Activated CD8-positive, alpha-beta memory T cell treated with anti-CD3 and anti-CD28 coated beads, Interleukin-2, amount 50 U/mL, for 4 hours (primary cell): Measurements from ENCODE around the gene GALNT18.

ENCODE experiments used
- DNase-seq: peaks from one replicate; pipeline ENCODE4 v3.0.0-alpha.2; 2020

GALNT18 gene

DNA sequence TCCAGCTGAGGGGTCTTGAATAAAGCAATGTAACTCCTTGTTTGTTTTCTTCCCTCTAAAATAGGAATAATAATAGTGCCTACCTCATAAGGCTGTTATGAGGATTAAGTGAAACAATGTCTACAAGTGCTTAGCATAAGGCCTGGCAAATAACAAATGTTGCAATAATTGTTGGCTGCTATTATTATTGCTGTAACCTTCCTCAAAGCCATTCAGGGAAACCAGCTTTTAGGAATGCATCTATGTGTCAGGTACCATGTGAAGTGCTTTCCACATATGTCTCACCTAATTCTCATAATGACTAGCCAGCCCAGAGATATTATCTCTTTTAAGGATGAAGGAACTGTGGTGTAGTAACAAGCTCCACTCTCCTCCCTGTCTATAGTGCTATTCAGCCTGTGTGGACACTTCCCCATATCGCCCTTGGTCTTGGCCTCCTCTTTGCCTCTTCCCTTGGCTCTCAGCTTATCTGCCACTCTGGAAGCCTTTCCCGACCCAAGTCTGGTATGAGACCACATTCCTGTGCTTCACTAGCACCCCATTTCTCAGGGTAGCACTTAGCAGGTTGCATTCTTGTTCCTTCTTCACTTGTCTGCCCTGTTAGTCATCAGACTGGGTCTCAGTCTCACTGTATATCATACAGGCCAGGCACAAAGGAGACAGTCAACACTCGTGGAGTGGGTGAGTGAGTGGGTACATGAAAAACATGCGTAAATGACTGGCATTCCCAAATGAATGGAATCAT lies 292.6 kb downstream of the GALNT18 start:
- DNase-seq: no peak

DNA sequence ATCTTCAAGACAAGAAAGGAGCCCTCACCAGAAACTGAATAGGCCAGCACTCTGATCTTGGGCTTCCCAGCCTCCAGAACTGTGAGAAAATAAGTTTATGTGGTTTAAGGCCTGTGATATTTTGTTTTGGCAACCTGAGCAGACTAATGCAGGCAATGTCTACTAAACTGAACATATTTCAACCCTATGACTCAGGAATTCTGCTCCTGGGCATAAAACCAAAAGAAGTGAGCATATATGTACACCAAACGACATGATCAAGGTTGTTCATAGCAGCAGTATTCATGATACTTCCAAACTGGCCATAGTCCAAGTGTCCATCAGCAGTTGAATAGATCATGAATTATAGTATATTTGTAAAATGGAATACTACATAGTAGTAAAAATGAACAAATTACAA lies 297.7 kb downstream of the GALNT18 start:
- no peak for DNase-seq

DNA sequence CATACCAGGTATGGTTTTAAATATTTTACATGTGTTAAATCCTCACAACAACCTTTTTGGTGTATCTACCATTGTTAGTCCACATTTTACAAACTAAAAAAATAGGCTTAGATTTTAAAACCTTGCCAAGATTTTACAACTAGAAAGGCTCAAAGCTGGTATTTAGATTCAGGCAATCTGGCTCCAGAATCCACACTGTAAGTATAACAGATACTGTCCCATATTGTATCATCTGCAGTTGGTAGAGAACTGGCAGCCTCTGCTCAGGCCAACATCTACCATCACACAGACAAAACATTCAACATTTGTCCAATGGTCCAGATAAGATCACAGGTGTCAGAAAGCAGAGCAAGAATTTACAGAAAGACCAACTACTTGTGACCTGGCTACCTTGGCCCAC lies 299.7 kb downstream of the GALNT18 start:
- DNase-seq: no peak

DNA sequence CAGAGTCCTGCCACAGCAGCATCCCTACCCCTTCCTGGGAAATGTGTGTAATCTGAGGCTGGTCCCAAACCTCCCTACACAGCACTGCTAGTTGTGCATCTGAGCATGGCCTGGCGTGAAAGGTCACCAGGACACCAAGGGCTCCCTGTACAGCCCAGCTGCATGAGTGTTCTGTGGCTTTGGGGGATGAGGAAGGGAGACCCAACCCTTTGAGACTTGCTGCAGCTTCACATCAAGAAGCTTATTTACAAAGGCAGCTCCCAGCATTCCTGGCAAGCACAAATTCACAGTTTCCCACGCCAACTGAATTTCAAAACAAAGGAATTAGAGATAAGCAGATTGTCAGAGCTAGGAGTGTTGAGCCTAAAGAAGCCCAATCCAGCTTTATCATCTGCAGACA lies 301.0 kb downstream of the GALNT18 start:
- DNase-seq: no peak

DNA sequence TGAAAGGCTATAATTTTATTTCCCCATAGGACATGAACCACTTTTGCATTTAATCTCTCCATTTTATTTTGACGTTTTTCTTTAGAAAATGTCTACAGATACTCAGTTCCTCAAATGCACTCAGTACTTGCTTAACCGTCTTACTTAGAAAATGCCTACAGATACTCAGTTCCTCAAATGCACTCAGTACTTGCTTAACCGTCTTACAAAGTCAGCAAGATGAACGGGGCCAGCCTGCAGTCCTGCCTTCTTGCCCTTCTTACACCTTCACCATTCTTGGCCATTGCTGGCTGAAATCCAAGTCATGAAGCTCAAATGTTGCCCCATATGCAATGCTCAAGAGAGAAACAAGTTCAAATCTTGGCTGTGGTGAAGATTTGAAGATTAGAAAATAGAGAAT lies 302.8 kb downstream of the GALNT18 start:
- no peak for DNase-seq

DNA sequence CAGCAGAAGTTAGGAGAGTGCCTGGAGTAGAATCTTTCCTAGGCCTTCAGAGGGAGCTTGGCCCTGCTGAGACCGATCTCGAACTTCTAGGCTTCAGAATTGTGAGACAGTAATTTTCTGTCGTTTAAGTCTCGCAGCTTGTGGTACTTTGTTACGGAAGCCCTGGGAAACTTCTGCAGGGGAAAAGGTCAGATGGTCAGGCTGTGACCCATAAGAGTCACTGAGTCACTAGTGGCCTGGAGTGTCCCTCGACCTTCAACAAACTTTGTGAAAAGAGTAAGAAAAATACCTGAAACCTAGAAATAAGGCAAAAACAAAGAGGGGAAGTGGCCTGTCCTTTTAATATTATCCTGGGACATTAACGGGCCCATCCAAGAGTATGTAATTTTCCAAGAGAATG lies 303.3 kb downstream of the GALNT18 start:
- DNase-seq: no peak

DNA sequence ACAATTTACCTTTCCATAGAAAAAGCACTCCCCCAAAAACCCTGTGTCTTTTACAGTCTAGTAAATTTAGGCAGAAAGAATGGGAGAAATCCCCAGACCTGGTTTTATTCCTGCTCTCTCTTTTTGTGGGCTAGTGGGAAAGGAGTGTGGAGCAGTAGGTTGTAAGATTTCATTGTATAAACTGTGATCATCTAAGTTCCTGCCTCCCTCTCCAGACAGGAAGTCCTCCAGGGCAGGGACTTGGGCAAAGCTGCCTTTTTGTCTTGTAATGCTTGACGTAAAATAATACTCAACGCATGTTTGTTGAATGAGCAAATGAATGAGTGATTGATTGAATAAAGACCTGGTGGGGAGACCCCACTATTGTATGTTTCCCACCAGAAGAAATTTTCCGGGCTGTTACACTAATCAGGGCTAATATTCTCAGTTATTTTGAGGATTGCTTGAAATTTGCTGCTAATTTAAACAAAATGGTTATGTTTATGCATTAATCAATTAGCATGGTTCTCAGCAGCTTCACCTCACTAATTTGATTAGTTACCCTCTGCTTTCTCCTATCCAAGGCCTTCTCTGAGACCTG lies 305.1 kb downstream of the GALNT18 start:
- no peak for DNase-seq

DNA sequence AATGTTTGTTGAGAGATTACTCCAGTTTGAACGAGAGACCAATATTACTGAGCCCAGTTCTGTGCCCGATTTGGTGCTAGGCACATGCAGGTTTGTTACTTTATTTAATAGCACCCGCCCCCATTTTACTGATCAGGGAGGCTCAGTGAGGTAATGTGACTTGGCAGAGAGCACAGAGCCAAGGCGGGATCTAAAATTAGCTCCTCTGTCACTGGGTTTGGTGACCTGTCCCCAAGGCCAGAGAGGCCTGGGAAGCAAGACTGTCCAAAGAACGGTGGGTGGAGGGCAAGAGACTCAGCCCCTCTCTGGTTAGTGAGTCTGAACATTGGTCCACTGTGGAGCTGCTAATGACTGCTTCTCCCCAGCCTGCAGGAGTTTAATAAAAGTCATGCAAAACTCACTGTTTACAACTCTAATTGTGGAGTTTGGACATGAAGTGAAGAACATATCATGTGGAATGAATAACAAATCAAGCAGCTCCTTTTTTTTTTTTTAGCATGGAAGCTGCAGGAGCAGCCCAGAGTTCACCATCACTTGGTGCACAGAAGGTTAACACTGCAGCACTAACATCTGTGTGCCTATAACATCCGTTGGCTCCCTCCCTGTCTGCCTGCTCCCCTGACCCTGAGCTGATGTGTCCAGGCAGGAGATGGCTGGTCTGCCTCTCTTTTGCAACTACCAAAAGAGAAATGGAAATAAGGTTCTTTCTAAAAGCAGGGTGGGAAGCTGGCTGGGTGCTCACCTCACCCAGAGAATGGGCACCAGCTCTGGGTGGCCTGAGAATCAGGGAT lies 307.7 kb downstream of the GALNT18 start:
- no peak for DNase-seq

DNA sequence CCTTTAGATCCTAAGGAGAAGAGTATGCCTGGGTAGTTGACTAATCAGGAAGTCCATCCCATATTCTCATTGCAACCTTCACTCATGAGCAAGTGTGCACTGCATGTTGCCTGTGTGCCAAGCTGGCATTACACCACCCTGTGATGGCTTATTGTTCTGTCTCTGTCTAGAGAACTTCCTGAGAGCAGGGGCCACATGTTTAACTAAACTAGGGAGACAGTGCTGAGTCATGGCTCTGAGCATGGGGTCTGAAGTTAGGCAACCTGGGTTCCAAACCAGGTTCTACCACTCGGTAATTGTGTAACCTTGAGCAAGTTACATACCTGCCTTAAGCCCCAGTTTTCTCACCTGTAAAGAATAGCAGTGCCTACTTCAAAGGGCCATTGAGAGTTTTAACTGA lies 308.4 kb downstream of the GALNT18 start:
- DNase-seq: no peak

DNA sequence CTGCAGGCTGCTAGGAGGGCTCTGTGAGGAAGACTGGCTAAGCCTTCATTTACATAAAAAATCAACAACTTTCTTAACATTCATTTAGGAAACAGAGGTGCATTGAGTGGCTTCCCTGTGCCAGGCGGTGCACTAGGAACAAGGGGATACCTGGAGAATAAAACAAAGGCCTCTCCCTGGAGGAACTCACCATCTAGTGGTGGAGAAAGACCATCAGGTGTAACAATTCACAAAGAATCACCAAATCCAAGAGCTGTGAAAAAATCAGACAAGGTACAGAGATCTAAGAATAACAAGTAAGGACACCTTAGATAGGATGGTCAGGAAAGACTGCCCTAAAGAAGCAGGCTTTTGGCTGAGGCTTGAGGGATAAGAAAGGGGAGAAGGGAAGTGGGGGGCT lies 309.1 kb downstream of the GALNT18 start:
- no peak for DNase-seq

DNA sequence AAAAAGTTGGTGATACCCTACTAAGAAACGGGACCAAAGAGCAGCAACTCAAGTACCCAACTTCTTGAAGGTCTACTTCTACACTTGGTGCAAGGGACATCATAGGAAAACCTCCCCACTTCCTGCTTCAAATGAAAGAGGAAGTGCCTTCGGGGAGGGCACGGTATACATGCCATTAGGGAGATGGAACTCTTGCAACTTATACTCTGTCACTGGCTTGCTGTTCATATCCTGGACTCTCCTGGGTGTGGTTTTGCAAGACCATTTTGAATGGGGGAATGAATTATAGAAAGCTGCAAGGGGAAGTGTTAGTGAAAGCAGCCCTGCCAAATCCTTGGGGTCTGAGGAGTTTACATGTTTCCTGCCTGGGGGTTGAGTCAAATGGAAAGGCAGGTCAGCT lies 310.6 kb downstream of the GALNT18 start:
- DNase-seq: no peak

DNA sequence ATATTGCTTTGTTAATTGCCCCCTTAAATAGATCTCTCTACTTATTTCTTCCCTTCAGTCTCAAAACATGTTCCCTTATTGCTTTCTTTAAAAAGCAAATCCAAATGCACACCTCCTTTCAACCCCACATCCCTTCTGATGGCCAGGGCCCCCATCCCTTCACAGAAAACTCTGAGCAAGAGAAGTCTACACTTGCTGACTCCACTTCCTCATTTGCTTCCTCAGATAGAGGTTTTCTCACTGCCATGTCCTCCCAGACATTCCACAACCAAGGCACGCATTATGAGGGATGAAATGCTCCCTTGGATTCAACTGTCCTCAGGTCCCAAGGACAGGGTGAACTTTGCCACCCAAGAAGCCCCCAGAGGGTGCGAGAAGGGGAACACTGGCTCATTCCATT lies 311.9 kb downstream of the GALNT18 start:
- DNase-seq: no peak

DNA sequence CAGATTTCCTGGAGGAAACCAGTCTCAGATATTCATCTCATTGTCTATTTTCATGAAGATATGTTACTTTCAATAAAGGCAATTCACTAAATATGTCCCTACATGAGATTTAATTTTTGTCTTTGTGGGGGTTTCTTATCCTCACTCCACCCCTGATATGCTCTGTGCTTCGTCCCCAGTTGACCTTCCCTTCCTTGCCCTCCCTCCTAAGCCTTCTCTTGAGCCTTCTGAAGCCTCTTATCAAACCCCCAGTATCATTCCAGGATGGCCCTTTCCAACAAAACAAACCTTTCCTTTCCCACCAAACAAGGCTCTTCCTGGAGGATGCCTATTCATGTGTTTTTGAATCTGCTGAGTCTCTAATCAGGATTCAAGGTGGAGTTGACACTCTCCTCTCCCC lies 313.6 kb downstream of the GALNT18 start:
- DNase-seq: no peak

DNA sequence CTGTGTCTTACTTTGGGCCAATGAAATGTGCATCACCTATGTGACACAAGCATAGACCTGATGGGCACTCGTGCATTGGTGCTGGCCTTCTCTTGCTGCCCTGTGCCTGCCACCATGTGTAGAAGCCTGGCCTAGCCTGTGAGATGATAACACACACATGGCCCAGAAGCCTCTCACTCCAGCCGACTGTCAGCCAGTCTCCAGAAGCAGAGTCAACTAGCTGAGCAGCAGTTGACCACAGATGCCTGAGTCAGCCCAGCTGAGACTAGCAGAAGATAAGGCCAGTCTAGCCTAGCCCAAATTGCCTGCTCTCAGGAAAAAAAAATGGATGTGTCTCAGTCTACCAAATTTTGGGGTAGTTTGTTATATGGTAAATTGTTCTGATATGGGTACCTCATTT lies 314.9 kb downstream of the GALNT18 start:
- DNase-seq: no peak

DNA sequence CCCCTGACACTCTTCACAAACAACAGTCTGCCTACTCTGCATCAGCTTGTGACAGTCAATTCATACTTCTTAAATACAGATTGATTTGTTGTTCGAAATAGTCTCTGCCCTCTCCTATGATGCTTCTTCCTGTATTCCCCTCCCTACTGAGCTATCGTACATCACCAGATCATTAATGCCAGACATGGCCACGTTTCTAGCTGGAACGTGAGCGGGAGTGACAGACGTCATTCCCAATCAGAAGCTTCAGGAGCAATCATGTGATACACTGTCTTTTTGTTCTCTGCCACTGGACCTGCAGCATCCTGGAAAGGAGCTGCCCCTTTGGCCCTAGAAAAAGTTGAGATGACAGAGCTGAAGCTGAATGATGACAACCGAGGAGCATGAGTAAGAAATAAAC lies 317.3 kb downstream of the GALNT18 start:
- no peak for DNase-seq

DNA sequence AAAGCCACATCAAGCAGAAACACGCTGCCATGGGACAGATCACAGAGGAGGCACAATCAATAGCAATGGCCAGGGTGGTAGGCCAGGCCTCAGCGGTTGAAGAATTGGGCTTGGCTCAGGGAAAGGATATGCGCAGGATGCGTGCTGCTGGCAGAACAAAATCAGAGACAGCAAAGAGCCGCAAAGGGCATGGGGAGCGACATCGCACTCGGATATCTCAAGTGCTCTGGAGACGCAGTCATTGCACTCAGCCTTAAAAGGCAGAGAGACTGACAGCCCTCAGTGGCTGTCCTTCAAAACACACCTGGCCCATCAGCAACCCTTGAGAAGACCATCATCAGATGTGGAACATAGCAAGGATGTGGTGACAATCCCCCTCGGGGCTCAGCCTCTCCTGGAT lies 319.2 kb downstream of the GALNT18 start:
- no peak for DNase-seq

DNA sequence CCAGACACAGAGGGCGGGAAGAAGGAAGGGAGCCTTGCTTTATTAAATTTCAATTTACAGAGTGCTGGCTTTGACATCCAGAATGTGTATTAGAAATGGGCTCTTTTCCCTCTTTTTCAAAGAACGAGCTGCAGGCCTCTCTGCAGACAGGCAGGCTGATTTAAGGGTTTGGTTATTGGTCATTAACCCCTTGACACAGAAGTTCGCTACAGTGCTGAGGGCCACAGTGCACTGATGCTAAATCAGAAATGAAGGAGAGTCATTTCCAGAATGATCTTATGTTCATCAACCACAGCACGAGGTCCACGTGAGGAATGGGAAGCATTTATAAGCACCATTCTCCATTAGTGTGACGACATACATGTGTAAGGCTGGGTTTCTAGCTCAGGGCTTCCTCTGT lies 320.6 kb downstream of the GALNT18 start:
- DNase-seq: no peak

DNA sequence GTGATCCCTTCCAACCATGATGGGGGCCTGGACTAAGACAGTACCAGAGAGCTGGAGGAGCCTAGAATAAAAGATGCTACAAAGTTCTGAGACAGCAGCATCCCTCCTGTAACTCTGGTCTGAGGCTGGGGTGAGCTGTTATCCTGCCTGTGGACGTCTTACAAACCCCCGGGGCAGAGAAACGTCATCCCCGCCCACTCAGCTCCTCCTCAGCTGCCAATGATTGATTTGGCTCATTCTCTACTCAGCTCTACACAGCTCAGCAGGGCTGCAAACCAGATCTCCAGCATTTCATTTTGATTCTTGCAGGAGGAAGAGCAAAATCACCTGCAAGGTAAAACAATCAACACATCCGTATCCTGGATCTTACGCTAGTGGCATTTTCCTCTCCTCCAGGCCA lies 324.2 kb downstream of the GALNT18 start:
- DNase-seq: no peak

DNA sequence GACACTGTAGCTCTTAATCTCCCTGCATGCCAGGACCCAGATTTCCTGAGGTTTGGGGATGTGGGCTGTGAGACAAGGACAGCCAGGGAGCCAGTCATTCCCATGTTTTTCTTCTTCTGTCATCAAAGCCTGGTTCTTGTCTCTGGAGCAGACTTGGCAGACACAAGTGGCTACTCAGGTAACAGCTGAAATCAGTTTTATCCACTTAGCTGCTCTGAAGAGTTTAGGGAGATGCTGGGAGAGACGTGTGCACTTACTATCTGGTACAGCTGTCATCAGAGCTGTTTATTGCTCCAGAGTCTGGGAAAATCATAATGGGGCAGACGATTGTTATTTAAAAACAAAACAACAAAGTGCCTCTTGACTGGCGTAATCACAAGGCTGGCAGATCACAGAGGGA lies 325.4 kb downstream of the GALNT18 start:
- no peak for DNase-seq

DNA sequence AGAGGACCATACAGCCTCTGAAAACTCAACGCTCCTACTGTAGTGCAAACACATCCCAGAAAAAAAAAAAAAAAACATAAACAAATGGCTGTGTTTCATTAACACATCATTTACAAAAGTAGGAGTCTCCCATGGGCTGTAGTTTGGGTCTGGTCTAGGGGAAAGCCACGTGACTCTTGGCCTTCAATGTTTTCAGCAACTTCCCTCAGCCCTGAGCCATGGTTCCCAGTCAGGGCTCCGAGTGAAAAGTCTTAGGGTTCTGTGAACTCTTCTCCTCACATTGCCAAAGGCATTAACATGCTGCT lies 327.3 kb downstream of the GALNT18 start:
- DNase-seq: no peak

DNA sequence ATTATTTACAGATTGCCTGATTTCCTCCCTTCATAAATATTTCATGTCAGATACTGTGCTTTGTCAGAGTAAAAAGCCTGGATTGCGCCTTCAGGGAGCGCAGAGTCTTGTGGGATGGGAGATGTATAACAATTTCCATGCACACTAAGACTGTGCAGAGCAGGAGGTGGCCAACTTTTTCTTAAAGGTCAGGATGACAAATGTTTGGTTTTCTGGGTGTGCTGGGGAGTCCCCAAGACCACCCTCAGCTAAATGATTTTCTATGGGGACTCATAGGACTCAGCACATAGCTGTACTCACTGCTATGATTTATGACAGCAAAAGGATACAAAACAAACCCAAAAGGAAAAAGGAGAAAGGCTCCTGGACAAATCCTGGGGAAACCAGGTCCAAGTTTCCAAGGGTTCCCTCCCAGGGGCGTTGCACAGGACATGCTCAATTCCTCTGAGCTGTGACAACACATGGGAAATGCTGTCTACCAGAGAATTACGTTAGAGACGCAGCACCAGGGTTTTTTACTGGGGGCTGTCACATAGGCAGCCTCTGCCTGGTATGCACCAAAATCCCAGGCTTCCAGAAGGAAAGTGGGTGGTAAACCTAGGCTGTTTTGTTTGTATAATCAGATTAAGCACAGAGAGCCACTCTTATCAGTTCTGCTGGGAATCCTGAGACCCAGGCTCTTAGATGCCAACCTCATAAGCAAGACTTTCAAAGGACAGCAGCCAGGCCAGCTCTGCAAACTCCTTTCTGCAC lies 327.8 kb downstream of the GALNT18 start:
- DNase-seq: no peak

DNA sequence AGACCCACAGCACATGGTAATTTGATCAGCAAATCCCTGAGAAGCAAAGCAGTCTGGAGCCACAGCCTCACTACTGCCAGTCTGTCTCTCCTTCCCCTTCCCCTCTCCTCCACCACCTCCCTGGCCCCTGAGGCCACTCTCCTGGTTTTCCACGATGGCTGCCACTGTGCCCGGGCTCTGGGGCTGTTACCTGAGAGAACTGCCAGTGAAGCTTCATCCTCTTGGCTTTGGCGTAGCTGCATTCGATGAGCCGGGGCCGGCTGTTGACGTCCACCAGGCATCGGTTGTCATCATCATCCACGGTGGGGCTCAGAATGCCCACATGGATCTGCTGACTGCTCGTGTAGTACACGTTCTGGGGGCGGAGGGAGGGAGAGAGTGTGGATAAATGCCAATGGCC lies 329.0 kb downstream of the GALNT18 start:
- DNase-seq: no peak
